KMS-11 (cell line): ENCODE results near the gene PBXIP1.

Source experiments
- H2AFZ ChIP-seq: fragments of 200-600 bp; sonication (generic); 2 replicates; pipeline ENCODE4 v1.6.1; 2016; ENCODE audit warnings: antibody characterized with exemption, mixed run types, low read depth
- H3K27ac ChIP-seq: fragments of 200-600 bp; sonication (generic); 2 replicates; pipeline ENCODE4 v1.6.1; 2016; ENCODE audit warnings: mild to moderate bottlenecking, mixed run types
- H3K27me3 ChIP-seq: fragments of 200-600 bp; sonication (generic); 2 replicates; pipeline ENCODE4 v1.6.1; 2017; ENCODE audit warnings: mild to moderate bottlenecking, low read depth, mixed run types, moderate library complexity; ENCODE audit not compliant: insufficient read depth
- H3K36me3 ChIP-seq: fragments of 200-600 bp; sonication (generic); 2 replicates; pipeline ENCODE4 v1.6.1; 2017; ENCODE audit warnings: mild to moderate bottlenecking, mixed run types; ENCODE audit not compliant: insufficient read depth
- H3K4me1 ChIP-seq: fragments of 200-600 bp; sonication (generic); 2 replicates; pipeline ENCODE4 v1.6.1; 2016; ENCODE audit warnings: mild to moderate bottlenecking, low read depth, mixed run types; ENCODE audit not compliant: poor library complexity, severe bottlenecking
- H3K4me2 ChIP-seq: fragments of 200-600 bp; sonication (generic); 2 replicates; pipeline ENCODE4 v1.7.0; 2016; ENCODE audit warnings: mild to moderate bottlenecking, mixed run types
- H3K4me3 ChIP-seq: fragments of 200-600 bp; sonication (generic); IDR thresholded peaks from 2 replicates; pipeline ENCODE4 v1.6.1; 2017; ENCODE audit warnings: low read depth, low read length, mixed read lengths; ENCODE audit not compliant: insufficient read depth
- H3K79me2 ChIP-seq: fragments of 200-600 bp; sonication (generic); 2 replicates; pipeline ENCODE4 v1.6.1; 2016; ENCODE audit warnings: low read depth, mixed run types; ENCODE audit not compliant: insufficient read depth
- H3K9ac ChIP-seq: fragments of 200-600 bp; sonication (generic); 2 replicates; pipeline ENCODE4 v1.6.1; 2016; ENCODE audit warnings: mild to moderate bottlenecking, mixed run types
- H4K20me1 ChIP-seq: fragments of 200-600 bp; sonication (generic); 2 replicates; pipeline ENCODE4 v1.6.1; 2016; ENCODE audit warnings: mild to moderate bottlenecking, mixed run types; ENCODE audit not compliant: insufficient read depth
- CTCF ChIP-seq: fragments of 200-600 bp; sonication (generic); conservative IDR thresholded peaks from 2 replicates; pipeline ENCODE4 v1.6.1; 2017; ENCODE audit warnings: low read depth, mild to moderate bottlenecking, antibody characterized with exemption, low read length, moderate library complexity, mixed read lengths

PBXIP1 gene

GRCh38 chr1:154944401-154945159 lies 11.3 kb downstream of the PBXIP1 start:
- Histone ChIP-seq H3K36me3 (no peaks in the 10 kb centered on the region), H3K4me1 (peaks cover 93% of the 10 kb centered on the region), H2AFZ (peak overlapping the region; percentile 4; the same call in 1 of the 2 replicates), H3K4me3 (no peak overlapping the region), H4K20me1 (no peaks in the 10 kb centered on the region), H3K4me2 (peak overlapping the region; percentile 76), H3K27ac (peak overlapping the region; percentile 84), H3K27me3 (no peaks in the 10 kb centered on the region), H3K79me2 (no peaks in the 10 kb centered on the region), H3K9ac (peak overlapping the region; percentile 52; the same call in 1 of the 2 replicates)
- TF ChIP-seq CTCF: no peak

GRCh38 chr1:154943649-154944400 lies 12.1 kb downstream of the PBXIP1 start:
- peak overlapping the region; percentile 4; the same call in 1 of the 2 replicates for H2AFZ ChIP-seq
- no peaks in the 10 kb centered on the region for H3K79me2 ChIP-seq
- H4K20me1 ChIP-seq: no peaks in the 10 kb centered on the region
- peak overlapping the region; percentile 52; the same call in 1 of the 2 replicates for H3K9ac ChIP-seq
- peak overlapping the region; percentile 76 for H3K4me2 ChIP-seq
- H3K4me1 ChIP-seq: peaks cover 95% of the 10 kb centered on the region
- peak; percentile 100 for TF ChIP-seq CTCF
- H3K27ac ChIP-seq: peak overlapping the region; percentile 84
- no peaks in the 10 kb centered on the region for H3K27me3 ChIP-seq
- peak overlapping the region; percentile 13 for H3K4me3 ChIP-seq
- H3K36me3 ChIP-seq: no peaks in the 10 kb centered on the region

- Histone ChIP-seq H3K4me1 (peaks cover 93% of the 10 kb centered on the region), H2AFZ (no peak overlapping the region), H3K4me2 (peak overlapping the region; percentile 76), H3K27ac (peak overlapping the region; percentile 84), H3K9ac (peak overlapping the region; percentile 52), H3K36me3 (no peaks in the 10 kb centered on the region), H4K20me1 (no peaks in the 10 kb centered on the region), H3K27me3 (no peaks in the 10 kb centered on the region), H3K79me2 (no peaks in the 10 kb centered on the region), H3K4me3 (no peak overlapping the region)
- TF ChIP-seq CTCF: no peak
Observed at GRCh38 chr1:154941333-154942013, 14.4 kb downstream of the PBXIP1 start.

GRCh38 chr1:154940651-154941194 lies 15.2 kb downstream of the PBXIP1 start:
- no peak for TF ChIP-seq CTCF
- Histone ChIP-seq H3K9ac (no peak overlapping the region; the same call in 1 of the 2 replicates), H3K79me2 (peaks cover 5% of the 10 kb centered on the region), H3K4me2 (peak overlapping the region; percentile 76; the same call in 1 of the 2 replicates), H3K36me3 (no peaks in the 10 kb centered on the region), H2AFZ (no peak overlapping the region; the same call in 1 of the 2 replicates), H3K27ac (peak overlapping the region; percentile 84), H3K4me3 (no peak overlapping the region), H3K4me1 (peaks cover 87% of the 10 kb centered on the region), H4K20me1 (no peaks in the 10 kb centered on the region), H3K27me3 (no peaks in the 10 kb centered on the region)
